HL-60/S4 treated with retinoic acid at 250 ng/mL for 4 days and 3 days (cell line): Measurements from ENCODE around the gene KCNJ9.

Experiments used
- in situ Hi-C: fragments of 300-500 bp; cut with MboI; formaldehyde crosslinking; loops from 2 replicates; pipeline ENCODE4 v1.7.0; 2022; ENCODE audit warnings: low sequenced_read_pairs

KCNJ9 gene

GRCh38 chr1:160066829-160067745 lies 14.3 kb upstream of the KCNJ9 start:
- in situ Hi-C loops, result no loop called here

- in situ Hi-C loops, result no loop called here
These were observed 13.1 kb upstream of the KCNJ9 start for GRCh38 chr1:160068225-160068624.

- in situ Hi-C loops, result no loop called here
These were observed 11.7 kb upstream of the KCNJ9 start, which contains the start of gene KCNJ10 for GRCh38 chr1:160069460-160070231. KCNJ10 (minus strand) TSS chr1:160070160; CDS start chr1:160042532, 27,628 bp downstream.

GRCh38 chr1:160070243-160071163 lies 10.8 kb upstream of the KCNJ9 start:
- in situ Hi-C loops, result no loop called here

- in situ Hi-C loops, result no loop called here
These were observed 10.0 kb upstream of the KCNJ9 start for GRCh38 chr1:160071289-160071688.

GRCh38 chr1:160074865-160075264 lies 6.5 kb upstream of the KCNJ9 start:
- in situ Hi-C loops, result no loop called here

GRCh38 chr1:160075836-160076235 lies 5.5 kb upstream of the KCNJ9 start:
- in situ Hi-C loops, result no loop called here

- in situ Hi-C loops, result no loop called here
These were observed 5.0 kb upstream of the KCNJ9 start for GRCh38 chr1:160076295-160076694.

- in situ Hi-C loops, result no loop called here
These were observed 3.9 kb upstream of the KCNJ9 start for GRCh38 chr1:160077486-160077885.

GRCh38 chr1:160078512-160079195 lies 2.7 kb upstream of the KCNJ9 start:
- in situ Hi-C loops, result no loop called here

GRCh38 chr1:160079448-160079847 lies 1.9 kb upstream of the KCNJ9 start:
- in situ Hi-C loops, result no loop called here

- in situ Hi-C loops, result no loop called here
These were observed 797 bp upstream of the KCNJ9 start for GRCh38 chr1:160080381-160081100.

GRCh38 chr1:160082487-160082886 lies 1.1 kb downstream of the KCNJ9 start:
- in situ Hi-C loops, result no loop called here

GRCh38 chr1:160082926-160083325 lies 1.6 kb downstream of the KCNJ9 start:
- in situ Hi-C loops, result no loop called here

- in situ Hi-C loops, result no loop called here
These were observed 2.8 kb downstream of the KCNJ9 start for GRCh38 chr1:160083968-160084770.

GRCh38 chr1:160084771-160085321 lies 3.5 kb downstream of the KCNJ9 start:
- in situ Hi-C loops, result no loop called here

- in situ Hi-C loops, result no loop called here
These were observed 4.5 kb downstream of the KCNJ9 start for GRCh38 chr1:160085686-160086455.

- in situ Hi-C loops, result no loop called here
These were observed 5.1 kb downstream of the KCNJ9 start for GRCh38 chr1:160086456-160086892.
